HT1080 (cell line): ENCODE results near the gene RAB15. TPM values are rescaled to one million over a fixed set of nuclear protein-coding genes. Genes with fewer than 3 reads are reported as not detected.
A peak's percentile ranks its signal among the peaks of the same experiment; 100 is the strongest.

Experiments
- DNase-seq: peaks from one replicate; pipeline ENCODE4 v3.0.0-alpha.2; 2015; ENCODE audit warnings: low read depth
- total RNA-seq: library from RNA; depleted of rRNA; stranded (reverse); fragments of >200 nt; shearing (Covaris generic); gene quantifications from 2 replicates; pipeline ENCODE4 v1.2.3, GENCODE V29; 2014

Gene RAB15
- total RNA-seq, 1 experiment from 2014 or later = 22.3 TPM

DNA sequence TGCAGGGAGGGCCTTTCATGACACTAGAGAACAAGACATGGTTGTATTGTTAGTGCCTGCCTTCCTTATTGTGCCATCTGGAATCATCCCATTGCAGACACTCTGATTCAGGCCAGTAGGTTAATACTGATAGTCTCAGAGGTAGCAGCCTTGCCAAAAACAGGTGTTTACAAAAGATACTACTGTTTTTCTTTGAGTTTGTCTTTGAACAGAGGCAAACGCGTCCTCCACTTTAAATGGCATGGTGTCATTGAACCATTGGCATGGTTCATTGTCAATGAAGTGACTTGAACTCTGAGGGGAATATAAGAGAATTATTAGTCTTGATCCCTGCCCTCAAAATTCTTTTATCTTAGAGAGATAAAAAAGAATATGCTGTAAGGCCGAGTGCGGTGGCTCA lies 18.8 kb upstream of the RAB15 start:
- DNase-seq = no peak

GRCh38 chr14:64990296-64990695 lies 18.2 kb upstream of the RAB15 start:
- DNase-seq = peak; percentile 44

- no peak for DNase-seq
These were observed 15.3 kb upstream of the RAB15 start for GRCh38 chr14:64987438-64987767.

GRCh38 chr14:64986648-64987437 lies 14.7 kb upstream of the RAB15 start, which contains the start of gene FNTB:
Gene FNTB (plus strand): TSS chr14:64986895. CDS start chr14:64986954, 59 bp downstream.
- DNase-seq = peak; percentile 94

DNA sequence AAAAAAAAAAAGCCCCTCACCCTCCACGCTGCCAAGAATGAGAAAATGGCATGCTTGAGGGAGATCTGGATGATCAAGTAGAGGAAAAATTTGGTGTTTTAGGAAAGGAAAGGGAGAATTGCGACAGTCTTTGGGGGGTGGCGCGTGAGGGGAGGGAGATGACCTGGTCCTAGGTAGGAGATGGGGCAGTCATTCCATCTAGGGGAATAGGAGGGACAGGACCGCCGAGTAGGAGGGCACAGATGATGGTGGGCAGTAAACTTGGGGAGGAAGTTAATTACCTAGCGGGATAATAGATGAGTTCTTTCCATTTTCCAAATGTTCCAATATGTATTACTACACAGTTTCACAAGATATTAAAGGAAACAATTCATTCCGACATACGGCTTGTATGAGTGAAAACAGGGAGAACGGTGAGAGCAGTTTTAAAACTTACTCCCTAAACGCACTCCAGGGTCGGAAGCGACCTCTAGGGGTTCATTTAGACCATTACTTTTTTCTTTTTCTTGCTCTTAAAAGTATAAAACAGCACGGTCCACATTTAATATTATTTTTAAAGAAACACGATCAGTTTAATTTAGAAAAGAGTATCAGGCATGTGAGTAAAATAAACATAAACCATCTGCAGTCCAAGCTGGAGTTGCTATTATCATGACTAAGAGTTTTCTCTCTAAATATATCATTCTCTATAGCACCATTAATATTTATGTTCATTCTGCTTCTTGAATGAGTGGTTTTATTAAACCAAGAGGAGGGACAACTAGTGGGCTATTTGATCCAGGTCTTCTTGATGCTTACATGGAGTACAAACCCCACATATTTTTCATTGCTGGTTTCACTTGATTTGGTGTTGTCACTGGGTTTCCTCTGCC lies 11.5 kb upstream of the RAB15 start:
- peak; percentile 37 for DNase-seq

- DNase-seq = peak; percentile 74
These were observed 7.4 kb upstream of the RAB15 start for GRCh38 chr14:64979336-64980074.

GRCh38 chr14:64974563-64974962 lies 2.4 kb upstream of the RAB15 start:
- no peak for DNase-seq

GRCh38 chr14:64973826-64974225 lies 1.7 kb upstream of the RAB15 start:
- DNase-seq = no peak

DNA sequence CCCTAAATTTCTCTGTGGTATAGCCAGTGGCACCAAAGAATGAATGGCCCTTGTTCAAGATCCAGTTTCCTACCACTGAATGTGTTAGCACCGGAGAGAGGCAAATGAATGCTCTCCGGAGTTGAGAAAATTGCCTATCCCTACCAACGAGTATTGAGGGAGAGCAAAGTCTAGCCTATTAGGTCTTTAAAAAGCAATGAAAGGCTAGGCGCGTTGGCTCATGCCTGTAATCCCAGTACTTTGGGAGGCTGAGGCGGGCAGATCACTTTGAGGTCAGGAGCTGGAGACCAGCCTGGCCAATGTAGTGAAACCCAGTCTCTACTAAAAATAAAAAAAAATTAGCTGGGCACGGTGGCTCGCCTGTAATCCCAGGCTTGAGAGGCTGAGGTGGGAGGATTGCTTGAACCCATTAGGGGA lies 898 bp upstream of the RAB15 start:
- DNase-seq = no peak

GRCh38 chr14:64971491-64971942 lies 619 bp downstream of the RAB15 start:
- DNase-seq = no peak

- DNase-seq = peak; percentile 61
These were observed 1.2 kb downstream of the RAB15 start for GRCh38 chr14:64970776-64971477.

DNA sequence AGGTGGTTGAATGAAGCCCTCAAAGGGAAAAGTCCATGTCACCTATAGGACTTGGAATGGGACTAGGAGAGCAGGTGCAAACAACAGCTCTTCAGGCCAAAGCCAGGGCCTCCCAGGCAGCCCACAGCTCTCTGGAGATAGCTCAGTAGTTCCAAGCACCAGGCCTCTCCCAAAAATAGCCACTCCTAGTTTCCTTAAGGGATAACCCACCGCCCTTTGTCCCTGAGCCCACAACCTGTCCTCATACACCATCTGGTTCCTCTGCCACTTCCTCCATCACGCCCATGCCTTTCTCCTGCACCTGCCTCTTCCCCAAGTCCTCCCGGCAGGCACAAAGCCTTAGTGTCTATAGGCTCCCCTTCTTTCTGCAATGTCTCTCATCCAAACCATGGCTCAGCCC lies 2.1 kb downstream of the RAB15 start:
- no peak for DNase-seq

- peak; percentile 53 for DNase-seq
These were observed 3.5 kb downstream of the RAB15 start for GRCh38 chr14:64968651-64969050.

DNA sequence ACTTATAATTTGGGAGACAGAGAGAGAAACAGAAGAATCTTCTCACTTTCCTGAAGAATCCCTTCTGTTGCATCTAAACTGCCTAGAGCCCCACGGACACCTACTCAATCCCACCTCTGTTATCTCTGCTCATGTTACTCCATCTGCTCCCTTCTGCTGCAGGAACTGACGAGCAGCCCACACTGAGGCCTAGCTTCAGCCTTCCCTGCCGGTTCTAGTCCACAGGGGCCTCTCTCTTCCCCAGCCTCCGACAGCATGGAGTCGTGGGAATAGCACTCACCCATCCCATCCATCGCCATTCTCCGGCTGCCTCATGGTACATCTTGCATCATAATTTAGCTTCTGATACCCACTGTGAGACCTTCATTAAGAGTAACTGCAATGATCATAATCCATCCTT lies 4.0 kb downstream of the RAB15 start:
- no peak for DNase-seq

DNA sequence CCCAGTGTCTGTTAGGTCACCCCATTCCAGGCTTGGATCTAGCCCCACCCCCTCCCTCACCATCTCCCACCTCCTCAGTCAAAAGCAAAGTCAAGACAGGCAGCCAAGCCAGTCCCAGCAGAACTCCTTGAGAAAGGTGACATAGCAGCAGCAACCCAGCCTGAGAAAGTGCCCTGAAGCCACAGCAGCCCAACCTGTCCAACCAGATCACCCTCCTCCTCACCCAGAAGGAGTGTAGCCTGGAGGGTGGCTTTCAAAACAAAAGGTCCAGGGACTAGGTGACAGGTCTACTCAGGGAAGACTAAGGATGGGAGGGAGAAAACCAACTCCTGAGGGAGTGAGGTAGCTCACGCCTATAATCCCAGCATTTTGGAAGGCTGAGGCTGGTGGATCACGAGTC lies 5.2 kb downstream of the RAB15 start:
- DNase-seq = no peak

GRCh38 chr14:64965356-64966000 lies 6.7 kb downstream of the RAB15 start:
- no peak for DNase-seq

DNA sequence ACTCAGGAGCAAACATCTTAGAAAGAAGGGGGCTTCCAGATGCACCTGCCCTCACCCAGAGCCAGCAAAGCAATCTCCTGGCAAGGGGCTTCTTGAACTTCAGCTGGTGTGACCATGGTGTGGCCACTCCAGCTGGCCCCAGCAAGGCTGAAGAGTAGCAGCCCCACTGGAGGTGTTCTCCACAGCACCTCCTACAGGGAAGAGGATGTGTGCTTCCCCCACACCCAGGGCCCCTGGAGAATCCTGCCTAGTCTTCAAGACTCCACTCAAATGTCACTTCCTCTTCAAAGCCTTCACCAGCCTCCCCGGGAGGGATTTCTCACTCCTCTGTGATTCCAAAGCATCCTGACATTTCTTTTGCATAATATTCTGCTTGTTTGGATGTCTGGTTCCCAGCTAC lies 8.5 kb downstream of the RAB15 start:
- no peak for DNase-seq

- no peak for DNase-seq
These were observed 11.3 kb downstream of the RAB15 start for GRCh38 chr14:64960762-64961276.

DNA sequence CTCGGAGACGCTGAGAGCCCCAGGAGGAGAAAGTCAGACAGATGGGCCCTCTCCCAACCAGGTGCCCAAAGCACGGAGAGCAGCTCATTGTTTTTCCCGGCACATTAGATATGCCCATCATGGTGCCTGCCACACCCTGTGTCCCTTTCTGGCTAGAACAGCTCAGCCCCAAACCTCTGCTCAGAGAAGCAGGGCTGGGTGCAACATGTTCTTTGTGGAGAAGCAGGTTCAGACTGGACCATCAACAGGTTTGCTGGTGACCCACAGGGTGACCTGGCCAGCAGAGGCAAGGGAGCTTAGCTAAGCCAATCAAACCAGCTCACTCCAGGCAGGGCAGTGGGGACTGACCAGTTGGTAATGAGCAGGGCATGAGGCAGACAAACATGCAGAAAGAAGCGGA lies 13.4 kb downstream of the RAB15 start:
- no peak for DNase-seq

DNA sequence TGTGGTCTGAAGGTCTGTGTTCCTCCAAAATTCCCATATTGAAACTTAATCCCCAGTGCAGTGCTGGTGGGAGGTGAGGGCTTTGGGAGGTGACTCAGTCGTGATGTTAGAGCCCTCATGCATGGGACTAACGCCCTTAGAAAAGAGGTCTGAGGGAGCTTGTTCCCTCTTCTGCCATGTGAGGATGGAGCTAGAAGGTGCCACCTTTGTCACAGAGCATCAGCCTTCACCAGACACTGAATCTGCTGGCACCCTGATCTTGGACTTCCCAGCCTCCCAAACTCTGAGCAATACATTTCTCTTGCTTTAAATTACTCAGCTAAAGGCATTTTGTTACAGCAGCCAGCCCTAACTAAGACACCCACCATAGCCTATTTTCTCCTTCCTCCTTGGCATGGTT lies 13.9 kb downstream of the RAB15 start:
- DNase-seq = no peak
